Right lobe of liver (tissue), 4 donors: ENCODE data around the gene PTPN7.

Experiments used
- POLR2A ChIP-seq: fragments of 450-650 bp; IDR thresholded peaks from one replicate; pipeline ENCODE4 v1.6.1; 2017; ENCODE audit warnings: antibody characterized with exemption, mild to moderate bottlenecking
- TF ChIP-seq, protein P1 (sequence below), 4 donors: fragments of 200-600 bp in 3 of 4; fragments of 450-650 bp in 1 of 4; IDR thresholded peaks; one replicate each; pipeline versions ENCODE4 v1.5.1 to v1.8.0; 2016 to 2022; ENCODE audit warnings: antibody characterized with exemption in 4 of 4, mild to moderate bottlenecking in 2 of 4
- donor health status: DM: no; HTN: no; CAD: no.
- donor health status: DM: no; HTN: no; CAD: no.
- donor health status: DM: no; HTN: yes; CAD: no.

DNA sequence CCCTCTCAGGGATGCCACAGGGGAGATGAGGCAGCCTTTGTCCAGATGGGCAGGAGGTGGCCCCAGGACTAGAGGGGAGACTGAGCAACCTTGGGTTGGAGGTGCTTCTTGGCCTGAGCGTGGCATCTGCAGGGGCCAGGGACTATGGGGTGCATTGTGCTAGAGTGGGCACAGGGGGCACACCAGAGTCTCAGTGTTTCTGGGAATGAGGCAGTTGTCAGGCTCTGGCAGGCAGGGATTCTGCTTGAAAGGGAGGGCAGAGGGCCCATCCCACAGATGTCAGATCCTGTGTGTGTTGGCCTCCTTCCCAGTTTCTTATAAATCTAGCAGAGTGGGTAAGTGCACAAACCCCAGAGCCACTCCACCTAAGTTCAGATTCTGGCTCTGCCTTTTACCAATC, 46.9 kb upstream of the PTPN7 start:
- no peak for TF ChIP-seq POLR2A
- TF ChIP-seq, protein P1, sequence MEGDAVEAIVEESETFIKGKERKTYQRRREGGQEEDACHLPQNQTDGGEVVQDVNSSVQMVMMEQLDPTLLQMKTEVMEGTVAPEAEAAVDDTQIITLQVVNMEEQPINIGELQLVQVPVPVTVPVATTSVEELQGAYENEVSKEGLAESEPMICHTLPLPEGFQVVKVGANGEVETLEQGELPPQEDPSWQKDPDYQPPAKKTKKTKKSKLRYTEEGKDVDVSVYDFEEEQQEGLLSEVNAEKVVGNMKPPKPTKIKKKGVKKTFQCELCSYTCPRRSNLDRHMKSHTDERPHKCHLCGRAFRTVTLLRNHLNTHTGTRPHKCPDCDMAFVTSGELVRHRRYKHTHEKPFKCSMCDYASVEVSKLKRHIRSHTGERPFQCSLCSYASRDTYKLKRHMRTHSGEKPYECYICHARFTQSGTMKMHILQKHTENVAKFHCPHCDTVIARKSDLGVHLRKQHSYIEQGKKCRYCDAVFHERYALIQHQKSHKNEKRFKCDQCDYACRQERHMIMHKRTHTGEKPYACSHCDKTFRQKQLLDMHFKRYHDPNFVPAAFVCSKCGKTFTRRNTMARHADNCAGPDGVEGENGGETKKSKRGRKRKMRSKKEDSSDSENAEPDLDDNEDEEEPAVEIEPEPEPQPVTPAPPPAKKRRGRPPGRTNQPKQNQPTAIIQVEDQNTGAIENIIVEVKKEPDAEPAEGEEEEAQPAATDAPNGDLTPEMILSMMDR (IDR thresholded peaks at IDR 0.05), result no peak
